T-cell (primary cell): Measurements from ENCODE around the gene SERAC1. TPM values are rescaled to one million over a fixed set of nuclear protein-coding genes. Genes with fewer than 3 reads are reported as not detected.

Source experiments
- ATAC-seq, 4 experiments: fragments of 200-7000 bp in 3 of 4; fragments of 150-1000 bp in 1 of 4; cut with Tn5 transposase; replicated peaks in 1 of 4; 1 replicate in 3 of 4; 2 replicates in 1 of 4; pipeline ENCODE4 v1.10.0; 2021; ENCODE audit warnings: moderate library complexity in 3 of 4, mild to moderate bottlenecking in 2 of 4, moderate number of reproducible peaks in 1 of 4
- CTCF ChIA-PET, 2 donors: fragments of 300-600 bp; sonication (Branson Sonifier 250); formaldehyde crosslinking; loops; one replicate each; lab custom pipeline; 2022; ENCODE audit warnings: antibody characterized with exemption in 2 of 2; lab: Charles Lee
- POLR2A ChIA-PET, 2 donors: fragments of 300-600 bp; sonication (Branson Sonifier 250); formaldehyde crosslinking; loops; one replicate each; lab custom pipeline; 2022; ENCODE audit warnings: antibody characterized with exemption in 2 of 2; lab: Charles Lee
- DNase-seq, 35 experiments: peaks; one replicate each; pipeline versions ENCODE4 v3.0.0 to v3.0.0-alpha.2; 2013 to 2023
- H3K27ac ChIP-seq: one replicate; pipeline ENCODE4 v1.5.1; 2013; ENCODE audit warnings: low read length
- H3K27me3 ChIP-seq, 2 experiments: replicated peaks in 1 of 2; 1 replicate in 1 of 2; 2 replicates in 1 of 2; pipeline versions ENCODE4 v1.6.1 to v1.7.0; 2013; ENCODE audit warnings: low read length in 1 of 2, mixed read lengths in 1 of 2; ENCODE audit not compliant: control insufficient read depth in 2 of 2, insufficient read depth in 2 of 2; ENCODE audit errors: extremely low read depth in 1 of 2
- H3K36me3 ChIP-seq, 2 donors: 1 replicate in 1 of 2; 2 replicates in 1 of 2; pipeline versions ENCODE4 v1.6.1 to v1.7.0; 2013; ENCODE audit warnings: low read length in 1 of 2; ENCODE audit not compliant: control insufficient read depth in 2 of 2, insufficient read depth in 1 of 2; ENCODE audit errors: extremely low read depth in 1 of 2
- H3K4me1 ChIP-seq, 2 experiments: 1 replicate in 1 of 2; 2 replicates in 1 of 2; pipeline versions ENCODE4 v1.6.1 to v1.7.0; 2013; ENCODE audit warnings: low read length in 2 of 2, mixed read lengths in 1 of 2; ENCODE audit not compliant: insufficient read depth in 2 of 2, control insufficient read depth in 1 of 2; ENCODE audit errors: extremely low read depth in 1 of 2
- H3K4me3 ChIP-seq, 2 donors: 1 replicate in 1 of 2; 2 replicates in 1 of 2; pipeline versions ENCODE4 v1.5.1 to v1.7.0; 2013; ENCODE audit warnings: mild to moderate bottlenecking in 2 of 2, low read length in 1 of 2, moderate library complexity in 1 of 2; ENCODE audit not compliant: control insufficient read depth in 1 of 2; ENCODE audit errors: extremely low read depth in 1 of 2
- H3K9me3 ChIP-seq: 2 replicates; pipeline ENCODE4 v1.7.0; 2013
- H3K27ac Mint-ChIP-seq, 2 donors: one replicate each; pipeline ENCODE4 v1.8.0; 2020 to 2021; ENCODE audit warnings: mild to moderate bottlenecking in 2 of 2, mixed read lengths in 2 of 2
- H3K27me3 Mint-ChIP-seq, 2 donors: one replicate each; pipeline ENCODE4 v1.8.0; 2021 to 2022; ENCODE audit warnings: mixed read lengths in 2 of 2
- H3K36me3 Mint-ChIP-seq: one replicate; pipeline ENCODE4 v1.8.0; 2021; ENCODE audit warnings: mixed read lengths
- H3K4me1 Mint-ChIP-seq, 3 donors: one replicate each; pipeline ENCODE4 v1.8.0; 2020 to 2022; ENCODE audit warnings: mixed read lengths in 3 of 3, mild to moderate bottlenecking in 1 of 3
- H3K4me3 Mint-ChIP-seq, 3 donors: one replicate each; pipeline ENCODE4 v1.8.0; 2020 to 2022; ENCODE audit warnings: mild to moderate bottlenecking in 3 of 3, mixed read lengths in 3 of 3, moderate library complexity in 3 of 3
- H3K9me3 Mint-ChIP-seq, 3 donors: one replicate each; pipeline ENCODE4 v1.8.0; 2020 to 2022; ENCODE audit warnings: mixed read lengths in 3 of 3
- WGBS: methylation state at CpG from one replicate; pipeline ENCODE4 v1.1.5; 2013; ENCODE audit warnings: missing lambda C conversion rate; ENCODE audit not compliant: insufficient coverage; 5-methylcytosine and 5-hydroxymethylcytosine counted together
- total RNA-seq, 35 experiments: library from RNA in 6 of 35; stranded (reverse) in 6 of 35; fragments of 120-200 nt in 1 of 35; gene quantifications; one replicate each; pipeline versions ENCODE4 v1.2.1 to v1.2.4 and lab custom pipeline; 2013 to 2026

Gene SERAC1
- total RNA-seq, 5 donors from 2014 or later (not counting 1 experiment from before 2014, with no cell fraction given), result 2.9 to 4.7 (median 3.4) TPM

GRCh38 chr6:158122048-158122447 is 46.0 kb downstream of the SERAC1 start:
- H3K27me3 Mint-ChIP-seq, result no peaks in the 10 kb centered on the region
- ChIA-PET POLR2A (no interaction called here), CTCF (interaction anchor here (0.5 to 1.1 kb wide), 2 partner anchors 10 to 11 kb away, joined by 3 read pairs; no protein-coding TSS in a partner anchor)
- no peaks in the 10 kb centered on the region for H3K4me1 Mint-ChIP-seq
- no peak overlapping the region for H3K27ac Mint-ChIP-seq
- WGBS, result no CpG with 5 or more reads among the region's 2 CpGs
- H3K36me3 ChIP-seq, result peaks cover 3 to 5% of the 10 kb centered on the region in 2 donors
- no peak overlapping the region for H3K4me3 ChIP-seq
- H3K4me3 Mint-ChIP-seq, result no peak overlapping the region
- H3K9me3 ChIP-seq, result no peaks in the 10 kb centered on the region
- peaks cover 57% of the 10 kb centered on the region for H3K36me3 Mint-ChIP-seq
- no peaks in the 10 kb centered on the region for H3K9me3 Mint-ChIP-seq
- DNase-seq (no peak), ATAC-seq (no peak)
- H3K27me3 ChIP-seq, result no peaks in the 10 kb centered on the region
- no peaks in the 10 kb centered on the region for H3K4me1 ChIP-seq
- H3K27ac ChIP-seq, result no peak overlapping the region

GRCh38 chr6:158121335-158121734 is 46.7 kb downstream of the SERAC1 start:
- H3K27me3 ChIP-seq, result no peaks in the 10 kb centered on the region
- H3K27ac Mint-ChIP-seq, result no peak overlapping the region
- no CpG with 5 or more reads among the region's 3 CpGs for WGBS
- H3K27me3 Mint-ChIP-seq, result no peaks in the 10 kb centered on the region
- H3K36me3 Mint-ChIP-seq, result peaks cover 57% of the 10 kb centered on the region
- H3K36me3 ChIP-seq, result peaks cover 3 to 5% of the 10 kb centered on the region in 2 donors
- H3K4me1 ChIP-seq, result no peaks in the 10 kb centered on the region
- POLR2A ChIA-PET, result no interaction called here
- H3K9me3 Mint-ChIP-seq, result no peaks in the 10 kb centered on the region
- H3K4me1 Mint-ChIP-seq, result no peaks in the 10 kb centered on the region
- DNase-seq (no peak), ATAC-seq (no peak)
- H3K9me3 ChIP-seq, result no peaks in the 10 kb centered on the region
- H3K4me3 Mint-ChIP-seq, result no peak overlapping the region
- CTCF ChIA-PET, result no interaction called here
- H3K27ac ChIP-seq, result no peak overlapping the region
- no peak overlapping the region for H3K4me3 ChIP-seq

GRCh38 chr6:158118886-158119285 is 49.2 kb downstream of the SERAC1 start:
- no peak overlapping the region for H3K27ac Mint-ChIP-seq
- DNase-seq (no peak), ATAC-seq (no peak)
- POLR2A ChIA-PET, result no interaction called here
- 100% methylated on average over 1 of the region's 3 CpGs for WGBS
- H3K27me3 Mint-ChIP-seq, result no peaks in the 10 kb centered on the region
- H3K4me3 ChIP-seq, result no peak overlapping the region
- H3K27ac ChIP-seq, result no peak overlapping the region
- no peaks in the 10 kb centered on the region for H3K9me3 ChIP-seq
- H3K4me1 Mint-ChIP-seq, result no peaks in the 10 kb centered on the region
- no peak overlapping the region for H3K4me3 Mint-ChIP-seq
- H3K36me3 ChIP-seq, result peaks cover 0 to 5% of the 10 kb centered on the region in 2 donors
- H3K9me3 Mint-ChIP-seq, result no peaks in the 10 kb centered on the region
- H3K27me3 ChIP-seq, result no peaks in the 10 kb centered on the region
- no peaks in the 10 kb centered on the region for H3K4me1 ChIP-seq
- H3K36me3 Mint-ChIP-seq, result peaks cover 59% of the 10 kb centered on the region
- CTCF ChIA-PET, result no interaction called here

- no peaks in the 10 kb centered on the region for H3K27me3 Mint-ChIP-seq
- no peak overlapping the region for H3K4me3 Mint-ChIP-seq
- H3K36me3 Mint-ChIP-seq, result peaks cover 61% of the 10 kb centered on the region
- Histone ChIP-seq H3K27me3 (no peaks in the 10 kb centered on the region), H3K27ac (no peak overlapping the region), H3K4me3 (no peak overlapping the region), H3K9me3 (no peaks in the 10 kb centered on the region), H3K36me3 (peaks cover 3 to 5% of the 10 kb centered on the region in 2 donors), H3K4me1 (no peaks in the 10 kb centered on the region)
- no peaks in the 10 kb centered on the region for H3K9me3 Mint-ChIP-seq
- POLR2A ChIA-PET, result no interaction called here
- 93% methylated on average over 2 of the region's 6 CpGs for WGBS
- DNase-seq, result no peak
- no peak for ATAC-seq
- H3K4me1 Mint-ChIP-seq, result no peaks in the 10 kb centered on the region
- CTCF ChIA-PET, result no interaction called here
- H3K27ac Mint-ChIP-seq, result no peak overlapping the region
Observed at GRCh38 chr6:158115508-158115907, 52.6 kb downstream of the SERAC1 start.

GRCh38 chr6:158115102-158115501 is 53.0 kb downstream of the SERAC1 start:
- no peak overlapping the region for H3K4me3 ChIP-seq
- no peaks in the 10 kb centered on the region for H3K27me3 ChIP-seq
- POLR2A ChIA-PET, result no interaction called here
- no peak overlapping the region for H3K27ac ChIP-seq
- CTCF ChIA-PET, result no interaction called here
- 80% methylated on average over 1 of the region's 4 CpGs for WGBS
- peaks cover 3 to 5% of the 10 kb centered on the region in 2 donors for H3K36me3 ChIP-seq
- no peaks in the 10 kb centered on the region for H3K4me1 ChIP-seq
- ATAC-seq, result no peak
- Mint-ChIP-seq H3K9me3 (no peaks in the 10 kb centered on the region), H3K27me3 (no peaks in the 10 kb centered on the region), H3K36me3 (peaks cover 57% of the 10 kb centered on the region), H3K27ac (no peak overlapping the region), H3K4me1 (no peaks in the 10 kb centered on the region), H3K4me3 (no peak overlapping the region)
- H3K9me3 ChIP-seq, result no peaks in the 10 kb centered on the region
- no peak for DNase-seq

GRCh38 chr6:158113802-158114201 is 54.3 kb downstream of the SERAC1 start:
- Mint-ChIP-seq H3K27me3 (no peaks in the 10 kb centered on the region), H3K4me1 (no peaks in the 10 kb centered on the region), H3K4me3 (no peak overlapping the region), H3K27ac (no peak overlapping the region), H3K36me3 (peaks cover 62% of the 10 kb centered on the region), H3K9me3 (no peaks in the 10 kb centered on the region)
- peaks cover 3 to 6% of the 10 kb centered on the region in 2 donors for H3K36me3 ChIP-seq
- POLR2A ChIA-PET, result no interaction called here
- no peaks in the 10 kb centered on the region for H3K9me3 ChIP-seq
- H3K4me3 ChIP-seq, result no peak overlapping the region
- CTCF ChIA-PET, result no interaction called here
- H3K4me1 ChIP-seq, result no peaks in the 10 kb centered on the region
- no peaks in the 10 kb centered on the region for H3K27me3 ChIP-seq
- ATAC-seq, result no peak
- no peak for DNase-seq
- no peak overlapping the region for H3K27ac ChIP-seq

GRCh38 chr6:158111987-158112386 is 56.1 kb downstream of the SERAC1 start:
- no peaks in the 10 kb centered on the region for H3K9me3 Mint-ChIP-seq
- H3K4me3 ChIP-seq, result no peak overlapping the region
- ATAC-seq (no peak), DNase-seq (no peak)
- POLR2A ChIA-PET, result no interaction called here
- CTCF ChIA-PET, result interaction anchor here in 1 of 2 donors (0.8 kb wide), 1 partner anchor 10 kb away, joined by 3 read pairs; no protein-coding TSS in a partner anchor
- H3K4me1 ChIP-seq, result no peaks in the 10 kb centered on the region
- no peak overlapping the region for H3K27ac Mint-ChIP-seq
- no peaks in the 10 kb centered on the region for H3K27me3 ChIP-seq
- H3K4me1 Mint-ChIP-seq, result no peaks in the 10 kb centered on the region
- no peak overlapping the region for H3K27ac ChIP-seq
- H3K9me3 ChIP-seq, result no peaks in the 10 kb centered on the region
- 100% methylated on average over 3 of the region's 5 CpGs for WGBS
- H3K27me3 Mint-ChIP-seq, result no peaks in the 10 kb centered on the region
- peaks cover 0 to 6% of the 10 kb centered on the region in 2 donors for H3K36me3 ChIP-seq
- H3K36me3 Mint-ChIP-seq, result peaks cover 50% of the 10 kb centered on the region
- no peak overlapping the region for H3K4me3 Mint-ChIP-seq
